K562 (cell line): Measurements from ENCODE around the gene GPN1.

Experiments
- CTCF ChIP-seq, 3 experiments: IDR thresholded peaks in 2 of 3; conservative IDR thresholded peaks in 1 of 3; 2 replicates each; pipeline ENCODE4 v1.5.1; 2011 to 2012; ENCODE audit warnings: low read length in 3 of 3, mild to moderate bottlenecking in 3 of 3, control low read depth in 2 of 3, improper control_type of control experiment in 1 of 3, inconsistent platforms in 1 of 3, low read depth in 1 of 3, mixed read lengths in 1 of 3, moderate library complexity in 1 of 3; ENCODE audit not compliant: insufficient read depth in 2 of 3
- EZH2 ChIP-seq: IDR thresholded peaks from 2 replicates; pipeline ENCODE4 v1.6.1; 2012; ENCODE audit warnings: low read depth, mild to moderate bottlenecking, inconsistent platforms, low read length, borderline replicate concordance
- FOS ChIP-seq: IDR thresholded peaks from 3 replicates; pipeline ENCODE4 v1.6.1; 2011; ENCODE audit not compliant: insufficient read length; ENCODE audit errors: extremely low read depth

GRCh38 chr2:27583390-27583915, 45.4 kb upstream of the GPN1 start:
- no peak for TF ChIP-seq EZH2
- no peak for TF ChIP-seq CTCF (IDR thresholded peaks at IDR 0.05 in 2 of 3, conservative IDR thresholded peaks at IDR 0.05 in 1 of 3; ENCODE audit: insufficient read depth in 2 of 3, low read depth in 1 of 3, low read length in 3 of 3)
- TF ChIP-seq FOS, result no peak
